Lower lobe of right lung (tissue), 2 donors: ENCODE data around the gene GBP7. TPM values are rescaled to one million over a fixed set of nuclear protein-coding genes. Genes with fewer than 3 reads are reported as not detected.

ENCODE experiments used
- ATAC-seq, 2 donors: fragments of 200-7000 bp; cut with Tn5 transposase; one replicate each; pipeline ENCODE4 v1.9.1; 2020 to 2022; ENCODE audit warnings: mild to moderate bottlenecking in 2 of 2, moderate library complexity in 2 of 2
- DNase-seq: peaks from one replicate; pipeline ENCODE4 v3.0.0-alpha.2; 2020
- H3K27ac ChIP-seq: fragments of 200-600 bp; one replicate; pipeline ENCODE4 v1.8.0; 2022
- H3K27me3 ChIP-seq: fragments of 200-600 bp; one replicate; pipeline ENCODE4 v1.8.0; 2022; ENCODE audit warnings: low read depth
- H3K36me3 ChIP-seq: fragments of 200-600 bp; one replicate; pipeline ENCODE4 v1.8.0; 2022; ENCODE audit warnings: mild to moderate bottlenecking
- H3K4me1 ChIP-seq: fragments of 200-600 bp; one replicate; pipeline ENCODE4 v1.8.0; 2022
- H3K4me3 ChIP-seq: fragments of 200-600 bp; one replicate; pipeline ENCODE4 v1.8.0; 2022; ENCODE audit warnings: mild to moderate bottlenecking
- H3K9me3 ChIP-seq: fragments of 200-600 bp; one replicate; pipeline ENCODE4 v1.8.0; 2022
- intact Hi-C: fragments of 100-400 bp; cut with DNase I; formaldehyde crosslinking; loops from one replicate; pipeline ENCODE4 v1.11.0; 2022
- total RNA-seq: library from RNA; stranded (reverse); fragmentation: NEBNext Ultra II Directional; extraction: Animal tissue kit (Norgen Biotek cat#: 25700); gene quantifications from one replicate; pipeline ENCODE4 v1.2.1, GENCODE V29; 2021
- TF ChIP-seq, protein P1 (sequence below): fragments of 200-600 bp; IDR thresholded peaks from one replicate; pipeline ENCODE4 v1.8.0; 2022; ENCODE audit warnings: antibody characterized with exemption, mild to moderate bottlenecking
- donor health status: DM: no; HTN: yes; CAD: no; lungs with severe emphysema.

GBP7 gene
- total RNA-seq, 1 donor from 2014 or later = not detected

GRCh38 chr1:89089962-89090361, 85.8 kb downstream of the GBP7 start:
- H3K9me3 ChIP-seq = no peaks in the 10 kb centered on the region
- H3K27ac ChIP-seq = no peak overlapping the region
- ATAC-seq = no peak
- no peaks in the 10 kb centered on the region for H3K4me1 ChIP-seq
- no peak overlapping the region for H3K4me3 ChIP-seq
- no peaks in the 10 kb centered on the region for H3K36me3 ChIP-seq
- no peaks in the 10 kb centered on the region for H3K27me3 ChIP-seq
- intact Hi-C loops = no loop called here
- TF ChIP-seq, protein P1, sequence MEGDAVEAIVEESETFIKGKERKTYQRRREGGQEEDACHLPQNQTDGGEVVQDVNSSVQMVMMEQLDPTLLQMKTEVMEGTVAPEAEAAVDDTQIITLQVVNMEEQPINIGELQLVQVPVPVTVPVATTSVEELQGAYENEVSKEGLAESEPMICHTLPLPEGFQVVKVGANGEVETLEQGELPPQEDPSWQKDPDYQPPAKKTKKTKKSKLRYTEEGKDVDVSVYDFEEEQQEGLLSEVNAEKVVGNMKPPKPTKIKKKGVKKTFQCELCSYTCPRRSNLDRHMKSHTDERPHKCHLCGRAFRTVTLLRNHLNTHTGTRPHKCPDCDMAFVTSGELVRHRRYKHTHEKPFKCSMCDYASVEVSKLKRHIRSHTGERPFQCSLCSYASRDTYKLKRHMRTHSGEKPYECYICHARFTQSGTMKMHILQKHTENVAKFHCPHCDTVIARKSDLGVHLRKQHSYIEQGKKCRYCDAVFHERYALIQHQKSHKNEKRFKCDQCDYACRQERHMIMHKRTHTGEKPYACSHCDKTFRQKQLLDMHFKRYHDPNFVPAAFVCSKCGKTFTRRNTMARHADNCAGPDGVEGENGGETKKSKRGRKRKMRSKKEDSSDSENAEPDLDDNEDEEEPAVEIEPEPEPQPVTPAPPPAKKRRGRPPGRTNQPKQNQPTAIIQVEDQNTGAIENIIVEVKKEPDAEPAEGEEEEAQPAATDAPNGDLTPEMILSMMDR = no peak
- no peak for DNase-seq

GRCh38 chr1:89088572-89088971, 87.2 kb downstream of the GBP7 start:
- Histone ChIP-seq H3K4me1 (no peaks in the 10 kb centered on the region), H3K9me3 (no peaks in the 10 kb centered on the region), H3K27ac (no peak overlapping the region), H3K4me3 (no peak overlapping the region), H3K27me3 (no peaks in the 10 kb centered on the region), H3K36me3 (no peaks in the 10 kb centered on the region)
- no peak for DNase-seq
- intact Hi-C loops = no loop called here
- TF ChIP-seq, protein P1 = no peak
- no peak for ATAC-seq

- Histone ChIP-seq H3K27ac (no peak overlapping the region), H3K4me1 (no peaks in the 10 kb centered on the region), H3K36me3 (no peaks in the 10 kb centered on the region), H3K27me3 (no peaks in the 10 kb centered on the region), H3K9me3 (no peaks in the 10 kb centered on the region), H3K4me3 (no peak overlapping the region)
- intact Hi-C loops = no loop called here
- no peak for DNase-seq
- no peak for ATAC-seq
- TF ChIP-seq, protein P1 = no peak
Observed at GRCh38 chr1:89087241-89087640, 88.6 kb downstream of the GBP7 start.

DNA sequence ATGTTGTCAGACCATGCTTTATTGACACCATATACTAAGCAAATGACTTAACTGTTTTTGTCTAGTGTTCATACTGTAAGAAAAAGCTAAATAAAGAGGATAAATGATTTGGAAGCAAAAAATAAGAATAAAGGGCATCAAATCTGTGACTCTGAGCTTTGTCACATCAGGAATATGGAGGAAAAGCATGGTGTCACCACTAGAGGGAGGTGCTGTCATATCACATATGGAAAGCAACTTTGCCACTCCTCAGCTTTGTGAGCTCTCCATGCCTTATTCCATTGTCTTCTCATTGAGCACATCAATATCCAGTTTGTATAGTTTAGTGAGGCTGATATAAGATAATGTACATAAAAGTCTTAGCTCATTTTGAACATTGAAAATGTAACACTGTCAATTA, 90.0 kb downstream of the GBP7 start:
- no peak overlapping the region for H3K4me3 ChIP-seq
- H3K36me3 ChIP-seq = no peaks in the 10 kb centered on the region
- no peak for DNase-seq
- TF ChIP-seq, protein P1 = peak; percentile 64
- no peak overlapping the region for H3K27ac ChIP-seq
- peak in 1 of 2 donors; percentile 53 for ATAC-seq
- H3K4me1 ChIP-seq = peaks cover 3% of the 10 kb centered on the region
- intact Hi-C loops = no loop called here
- no peaks in the 10 kb centered on the region for H3K9me3 ChIP-seq
- no peaks in the 10 kb centered on the region for H3K27me3 ChIP-seq

Other genes starting within 250 kb of the GBP7 start
- gene KYAT3, start 183.4 kb downstream of the GBP7 start, total RNA-seq = 20.6 TPM
- gene RBMXL1, start 183.4 kb downstream of the GBP7 start, total RNA-seq = 19.6 TPM
- 60.2 TPM for gene GBP3, start 153.1 kb downstream of the GBP7 start, total RNA-seq
- 54.2 TPM for gene GBP1, start 110.8 kb downstream of the GBP7 start, total RNA-seq
- 48.8 TPM for gene GBP2, start 49.9 kb downstream of the GBP7 start, total RNA-seq
- 41.0 TPM for gene GBP4, start 22.9 kb upstream of the GBP7 start, total RNA-seq
- gene GBP5, start 96.9 kb upstream of the GBP7 start, total RNA-seq = 9.6 TPM
- gene GBP6, start 188.1 kb upstream of the GBP7 start, total RNA-seq = 0.68 TPM